Endodermal cell (in vitro differentiated cells): Measurements from ENCODE around the gene NXPH2. TPM values are rescaled to one million over a fixed set of nuclear protein-coding genes. Genes with fewer than 3 reads are reported as not detected.

Source experiments
- DNase-seq: peaks from one replicate; pipeline ENCODE4 v3.0.0-alpha.2; 2017
- H3K27ac ChIP-seq: 2 replicates; pipeline ENCODE4 v1.5.1; 2013; ENCODE audit warnings: mild to moderate bottlenecking, low read depth, low read length, moderate library complexity
- H3K27me3 ChIP-seq: 2 replicates; pipeline ENCODE4 v1.6.1; 2013; ENCODE audit warnings: mild to moderate bottlenecking, low read length, moderate library complexity; ENCODE audit not compliant: insufficient read depth, control insufficient read depth, poor library complexity, severe bottlenecking
- H3K36me3 ChIP-seq: 2 replicates; pipeline ENCODE4 v1.7.0; 2013; ENCODE audit warnings: mild to moderate bottlenecking, low read length, moderate library complexity; ENCODE audit not compliant: control insufficient read depth, insufficient read depth
- H3K4me1 ChIP-seq: one replicate; pipeline ENCODE4 v1.7.0; 2013; ENCODE audit warnings: low read length; ENCODE audit not compliant: control insufficient read depth, insufficient read depth
- H3K4me3 ChIP-seq: 2 replicates; pipeline ENCODE4 v1.5.1; 2013; ENCODE audit warnings: mild to moderate bottlenecking, low read length, moderate library complexity
- H3K9ac ChIP-seq: 2 replicates; pipeline ENCODE4 v1.6.1; 2013; ENCODE audit warnings: mild to moderate bottlenecking, low read length, moderate library complexity; ENCODE audit not compliant: poor library complexity, severe bottlenecking; ENCODE audit errors: extremely low read depth
- H3K9me3 ChIP-seq: 2 replicates; pipeline ENCODE4 v1.6.1; 2013; ENCODE audit warnings: mild to moderate bottlenecking, low read length, moderate library complexity; ENCODE audit not compliant: control insufficient read depth
- H3K27ac Mint-ChIP-seq: 2 replicates; pipeline ENCODE4 v1.8.0; 2020; ENCODE audit warnings: mixed read lengths
- H3K27me3 Mint-ChIP-seq: 2 replicates; pipeline ENCODE4 v1.8.0; 2021; ENCODE audit warnings: mild to moderate bottlenecking, mixed read lengths; ENCODE audit not compliant: insufficient read depth
- H3K36me3 Mint-ChIP-seq: 2 replicates; pipeline ENCODE4 v1.8.0; 2020; ENCODE audit warnings: low read depth, mixed read lengths
- H3K4me1 Mint-ChIP-seq: 2 replicates; pipeline ENCODE4 v1.8.0; 2020; ENCODE audit warnings: mixed read lengths
- H3K4me3 Mint-ChIP-seq: 2 replicates; pipeline ENCODE4 v1.8.0; 2020; ENCODE audit warnings: mild to moderate bottlenecking, moderate library complexity, mixed read lengths
- H3K9me3 Mint-ChIP-seq: 2 replicates; pipeline ENCODE4 v1.8.0; 2020; ENCODE audit warnings: mild to moderate bottlenecking, mixed read lengths
- CTCF ChIP-seq: fragments of 200-600 bp; sonication (generic); conservative IDR thresholded peaks from 2 replicates; pipeline ENCODE4 v1.5.0; 2021; ENCODE audit warnings: antibody characterized with exemption, mild to moderate bottlenecking
- WGBS, 2 experiments: methylation state at CpG; one replicate each; pipeline versions ENCODE4 v1.1.5 to v1.1.7; 2013; ENCODE audit warnings: missing lambda C conversion rate in 2 of 2, mixed read lengths in 1 of 2; ENCODE audit not compliant: insufficient coverage in 1 of 2, insufficient read length in 1 of 2; 5-methylcytosine and 5-hydroxymethylcytosine counted together
- total RNA-seq, 2 donors: library from RNA; stranded (reverse); fragmentation: NEBNext Ultra II Directional in 1 of 2; extraction: Animal tissue kit (Norgen Biotek cat#: 25700) in 1 of 2; gene quantifications; 2 replicates in 1 of 2; 3 replicates in 1 of 2; pipeline ENCODE4 v1.2.1, GENCODE V29; 2021

Gene NXPH2
- total RNA-seq, 2 donors from 2014 or later: 3.7 to 4.8 TPM

- H3K4me3 Mint-ChIP-seq: no peak overlapping the region
- no peaks in the 10 kb centered on the region for H3K9me3 ChIP-seq
- 76 to 85% methylated on average over 3 to 5 of the region's 5 CpGs for WGBS, 2 experiments
- H3K27ac Mint-ChIP-seq: no peak overlapping the region
- no peak overlapping the region for H3K4me3 ChIP-seq
- no peak overlapping the region for H3K9ac ChIP-seq
- H3K4me1 Mint-ChIP-seq: peaks cover 9% of the 10 kb centered on the region
- TF ChIP-seq CTCF: peak; percentile 66
- H3K9me3 Mint-ChIP-seq: no peaks in the 10 kb centered on the region
- no peaks in the 10 kb centered on the region for H3K4me1 ChIP-seq
- no peak for DNase-seq
- H3K36me3 ChIP-seq: no peaks in the 10 kb centered on the region
- no peaks in the 10 kb centered on the region for H3K36me3 Mint-ChIP-seq
- no peaks in the 10 kb centered on the region for H3K27me3 ChIP-seq
- H3K27ac ChIP-seq: no peak overlapping the region
- H3K27me3 Mint-ChIP-seq: no peaks in the 10 kb centered on the region
Measured at GRCh38 chr2:138713069-138713496, 67.1 kb downstream of the NXPH2 start.

GRCh38 chr2:138712212-138712979, 67.8 kb downstream of the NXPH2 start:
- Mint-ChIP-seq H3K4me1 (peaks cover 9% of the 10 kb centered on the region), H3K27me3 (no peaks in the 10 kb centered on the region), H3K27ac (no peak overlapping the region)

GRCh38 chr2:138711812-138712211, 68.4 kb downstream of the NXPH2 start:
- no peak for TF ChIP-seq CTCF
- H3K9me3 Mint-ChIP-seq: no peaks in the 10 kb centered on the region
- no peaks in the 10 kb centered on the region for H3K27me3 Mint-ChIP-seq
- H3K4me3 Mint-ChIP-seq: no peak overlapping the region
- Histone ChIP-seq H3K27me3 (no peaks in the 10 kb centered on the region), H3K9ac (no peak overlapping the region), H3K4me1 (no peaks in the 10 kb centered on the region), H3K27ac (no peak overlapping the region), H3K9me3 (no peaks in the 10 kb centered on the region), H3K36me3 (no peaks in the 10 kb centered on the region), H3K4me3 (no peak overlapping the region)
- WGBS, 2 experiments: 95 to 100% methylated on average over 2 to 3 of the region's 3 CpGs
- H3K36me3 Mint-ChIP-seq: no peaks in the 10 kb centered on the region
- no peak for DNase-seq
- H3K27ac Mint-ChIP-seq: no peak overlapping the region
- peaks cover 9% of the 10 kb centered on the region for H3K4me1 Mint-ChIP-seq

More at GRCh38 chr2:138712212-138712979, 67.8 kb downstream of the NXPH2 start:
- no peak for TF ChIP-seq CTCF
- H3K9ac ChIP-seq: no peak overlapping the region
- no peak overlapping the region for H3K4me3 ChIP-seq
- no peaks in the 10 kb centered on the region for H3K27me3 ChIP-seq
- H3K27ac ChIP-seq: no peak overlapping the region
- H3K36me3 ChIP-seq: no peaks in the 10 kb centered on the region
- H3K4me1 ChIP-seq: no peaks in the 10 kb centered on the region
- H3K36me3 Mint-ChIP-seq: no peaks in the 10 kb centered on the region
- no peak for DNase-seq
- 89 to 94% methylated on average over 2 to 4 of the region's 4 CpGs for WGBS, 2 experiments
- H3K4me3 Mint-ChIP-seq: no peak overlapping the region
- H3K9me3 ChIP-seq: no peaks in the 10 kb centered on the region
- no peaks in the 10 kb centered on the region for H3K9me3 Mint-ChIP-seq
